Gastroesophageal sphincter (tissue), 3 donors: ENCODE data around the gene PLAGL1.

Experiments
- EP300 ChIP-seq: sonication (generic); formaldehyde crosslinking; IDR thresholded peaks from one replicate; pipeline ENCODE4 v1.6.1; 2017; ENCODE audit warnings: antibody characterized with exemption, mild to moderate bottlenecking
- POLR2AphosphoS5 ChIP-seq: sonication (generic); formaldehyde crosslinking; IDR thresholded peaks from one replicate; pipeline ENCODE4 v1.6.1; 2017; ENCODE audit warnings: antibody characterized with exemption
- TF ChIP-seq, protein P1 (sequence below), 4 experiments: fragments of 200-600 bp in 2 of 4; fragments of 450-650 bp in 2 of 4; sonication (generic) in 1 of 4; IDR thresholded peaks; one replicate each; pipeline ENCODE4 v1.5.1; 2017 to 2019; ENCODE audit warnings: antibody characterized with exemption in 4 of 4, mild to moderate bottlenecking in 2 of 4, moderate library complexity in 2 of 4

DNA sequence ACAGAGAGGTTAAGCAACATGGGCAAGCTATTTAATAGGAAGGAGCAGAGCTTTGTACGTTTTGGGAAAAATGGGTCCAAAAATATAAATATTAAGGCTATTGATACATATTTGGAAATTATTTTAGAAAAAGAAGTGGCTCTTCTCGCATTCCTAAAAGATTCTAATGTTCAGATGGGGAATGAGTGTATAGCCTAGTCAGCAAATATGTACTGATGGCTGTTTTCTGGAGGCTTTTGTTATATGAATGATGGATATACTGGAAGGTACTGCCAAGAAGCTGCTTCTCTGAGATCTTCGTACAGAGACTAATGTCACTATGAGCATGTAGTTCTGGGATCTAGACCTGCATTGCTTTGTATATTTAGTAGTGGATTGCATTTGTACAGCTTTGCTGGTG lies 71.7 kb downstream of the PLAGL1 start:
- TF ChIP-seq, protein P1, sequence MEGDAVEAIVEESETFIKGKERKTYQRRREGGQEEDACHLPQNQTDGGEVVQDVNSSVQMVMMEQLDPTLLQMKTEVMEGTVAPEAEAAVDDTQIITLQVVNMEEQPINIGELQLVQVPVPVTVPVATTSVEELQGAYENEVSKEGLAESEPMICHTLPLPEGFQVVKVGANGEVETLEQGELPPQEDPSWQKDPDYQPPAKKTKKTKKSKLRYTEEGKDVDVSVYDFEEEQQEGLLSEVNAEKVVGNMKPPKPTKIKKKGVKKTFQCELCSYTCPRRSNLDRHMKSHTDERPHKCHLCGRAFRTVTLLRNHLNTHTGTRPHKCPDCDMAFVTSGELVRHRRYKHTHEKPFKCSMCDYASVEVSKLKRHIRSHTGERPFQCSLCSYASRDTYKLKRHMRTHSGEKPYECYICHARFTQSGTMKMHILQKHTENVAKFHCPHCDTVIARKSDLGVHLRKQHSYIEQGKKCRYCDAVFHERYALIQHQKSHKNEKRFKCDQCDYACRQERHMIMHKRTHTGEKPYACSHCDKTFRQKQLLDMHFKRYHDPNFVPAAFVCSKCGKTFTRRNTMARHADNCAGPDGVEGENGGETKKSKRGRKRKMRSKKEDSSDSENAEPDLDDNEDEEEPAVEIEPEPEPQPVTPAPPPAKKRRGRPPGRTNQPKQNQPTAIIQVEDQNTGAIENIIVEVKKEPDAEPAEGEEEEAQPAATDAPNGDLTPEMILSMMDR (IDR thresholded peaks at IDR 0.05): no peak
- TF ChIP-seq EP300 (no peak), POLR2AphosphoS5 (no peak)
